GM21360 (cell line): ENCODE results near the gene PAQR5.
A peak's percentile ranks its signal among the peaks of the same experiment; 100 is the strongest.
"Not testable (repeated sequence)": the region's sequence is repeated elsewhere in the genome, so short reads cannot be mapped to it uniquely, and the experiment has no call there.

ENCODE experiments used
- ATAC-seq: cut with Tn5 transposase; IDR thresholded peaks from one replicate; pipeline ENCODE4 v1.9.1; 2021; ENCODE audit warnings: mild to moderate bottlenecking, moderate library complexity; ENCODE audit not compliant: unreplicated experiment

Gene PAQR5

GRCh38 chr15:69415381-69415780 lies 116.7 kb downstream of the PAQR5 start:
- no peak for ATAC-seq

DNA sequence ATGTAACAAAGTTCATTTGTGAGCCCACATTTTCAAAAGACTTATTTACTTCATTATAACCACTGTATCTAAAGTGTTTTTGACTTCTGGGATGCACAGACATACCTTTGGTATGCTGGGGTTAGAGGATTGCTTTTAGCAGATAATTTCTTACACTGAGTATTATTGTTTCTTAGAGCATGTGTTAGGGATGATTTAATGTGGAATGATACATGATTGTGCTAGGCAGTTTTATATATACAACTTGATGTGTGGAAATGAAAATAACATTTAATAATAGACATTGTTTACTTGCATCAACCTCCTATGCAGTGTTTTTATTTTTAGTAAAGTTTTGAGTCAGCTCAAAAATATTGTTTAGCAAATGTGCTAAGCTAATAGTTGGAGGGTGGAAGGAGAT lies 118.9 kb downstream of the PAQR5 start:
- ATAC-seq: no peak

DNA sequence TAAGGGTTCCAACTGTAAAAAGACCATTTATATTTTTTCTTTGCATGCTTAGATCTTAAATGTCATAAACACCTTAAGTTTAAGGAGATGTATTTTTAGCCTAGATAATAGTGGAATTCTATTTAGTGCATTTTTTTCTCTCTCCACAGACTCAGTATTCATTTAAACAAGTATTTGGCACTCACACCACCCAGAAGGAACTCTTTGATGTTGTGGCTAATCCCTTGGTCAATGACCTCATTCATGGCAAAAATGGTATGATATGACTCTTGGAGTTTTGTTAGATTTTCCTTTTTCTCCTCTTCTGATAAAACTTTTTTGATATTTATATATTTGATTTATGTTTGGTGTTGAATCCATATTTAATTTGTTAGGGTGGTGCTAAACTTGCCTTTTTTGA lies 122.8 kb downstream of the PAQR5 start:
- no peak for ATAC-seq

DNA sequence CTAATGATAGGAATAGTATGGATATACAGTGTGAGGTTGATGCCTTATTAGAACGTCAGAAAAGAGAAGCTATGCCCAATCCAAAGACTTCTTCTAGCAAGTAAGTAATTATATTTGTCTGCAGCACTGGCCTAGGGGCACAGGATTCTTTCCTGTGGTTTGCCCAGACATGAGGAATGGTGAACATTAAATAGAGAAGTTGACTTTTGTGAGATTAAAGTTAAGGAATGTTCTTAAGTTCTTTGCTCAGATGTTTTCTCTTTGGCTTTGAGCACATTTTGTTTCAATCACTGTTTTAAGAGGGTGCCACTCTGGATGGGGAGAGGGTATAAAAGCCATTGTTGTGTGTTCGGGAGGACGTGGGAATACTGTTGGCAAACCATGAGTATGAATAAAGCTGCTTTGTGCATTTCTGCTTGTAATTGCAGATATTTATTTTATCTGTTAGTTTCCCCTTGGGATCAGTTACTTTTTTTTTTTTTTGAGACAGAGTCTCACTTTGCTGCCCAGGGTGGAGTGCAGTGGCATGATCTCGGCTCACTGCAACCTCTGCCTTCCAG lies 123.7 kb downstream of the PAQR5 start:
- ATAC-seq: no peak

DNA sequence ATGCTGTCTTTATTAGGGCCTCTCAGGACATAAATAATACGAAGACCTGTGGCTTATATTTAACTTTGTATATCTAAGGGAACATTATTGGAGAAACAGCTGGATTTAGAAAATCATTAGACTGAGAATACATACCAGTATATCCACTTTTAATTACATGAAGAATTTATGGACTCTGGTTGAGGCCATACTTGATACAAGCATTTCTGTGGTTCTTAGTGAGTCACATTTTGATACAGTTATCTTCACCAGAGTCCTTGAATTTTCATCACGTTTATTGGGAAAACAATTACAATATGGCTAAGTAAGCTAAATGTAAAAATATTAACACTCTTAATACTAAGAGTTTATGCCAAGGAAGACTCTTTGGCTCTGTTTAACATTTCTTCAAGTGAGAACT lies 125.3 kb downstream of the PAQR5 start:
- ATAC-seq: no peak

DNA sequence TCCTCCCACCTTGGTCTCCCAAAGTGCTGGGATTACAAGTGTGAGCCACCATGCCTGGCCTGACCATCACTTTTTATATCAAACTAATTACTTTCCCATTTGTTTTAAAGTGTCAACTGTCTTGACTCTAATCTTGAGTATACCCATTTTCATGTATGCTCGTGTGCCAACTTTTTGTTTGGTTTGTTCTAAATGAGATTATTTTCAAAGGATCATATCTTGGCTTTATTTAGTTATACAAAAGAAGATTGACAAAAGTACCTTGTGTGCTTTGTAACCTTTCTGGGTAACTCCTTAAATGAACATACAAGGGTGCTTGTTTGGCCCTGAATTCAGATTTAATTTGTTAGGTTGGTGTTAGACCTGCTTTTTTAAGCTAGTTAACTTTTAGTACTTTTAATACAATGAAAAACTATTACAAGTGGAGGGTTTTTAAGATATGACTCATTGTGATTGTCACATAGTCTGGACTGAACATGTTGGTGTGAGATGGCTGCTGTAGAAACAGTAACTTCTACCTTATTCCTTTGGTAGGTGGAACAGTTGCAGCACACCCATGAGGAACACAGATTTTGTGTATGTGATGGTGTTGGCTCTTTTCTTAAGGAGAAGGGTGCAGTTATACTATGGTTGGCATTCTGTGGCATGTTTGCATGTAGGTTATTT lies 126.2 kb downstream of the PAQR5 start:
- no peak for ATAC-seq

GRCh38 chr15:69433831-69434230 lies 135.1 kb downstream of the PAQR5 start:
- no peak for ATAC-seq

- no peak for ATAC-seq
Measured at GRCh38 chr15:69434238-69434637, 135.5 kb downstream of the PAQR5 start.

- ATAC-seq: no peak
Measured at GRCh38 chr15:69434679-69435078, 136.0 kb downstream of the PAQR5 start.

GRCh38 chr15:69435985-69436384 lies 137.3 kb downstream of the PAQR5 start:
- no peak for ATAC-seq

GRCh38 chr15:69436951-69437350 lies 138.2 kb downstream of the PAQR5 start:
- ATAC-seq: no peak

- ATAC-seq: no peak
Measured at GRCh38 chr15:69439623-69440022, 140.9 kb downstream of the PAQR5 start.

GRCh38 chr15:69443032-69443611 lies 144.4 kb downstream of the PAQR5 start:
- ATAC-seq: no peak

GRCh38 chr15:69444686-69445085 lies 146.0 kb downstream of the PAQR5 start:
- no peak for ATAC-seq

DNA sequence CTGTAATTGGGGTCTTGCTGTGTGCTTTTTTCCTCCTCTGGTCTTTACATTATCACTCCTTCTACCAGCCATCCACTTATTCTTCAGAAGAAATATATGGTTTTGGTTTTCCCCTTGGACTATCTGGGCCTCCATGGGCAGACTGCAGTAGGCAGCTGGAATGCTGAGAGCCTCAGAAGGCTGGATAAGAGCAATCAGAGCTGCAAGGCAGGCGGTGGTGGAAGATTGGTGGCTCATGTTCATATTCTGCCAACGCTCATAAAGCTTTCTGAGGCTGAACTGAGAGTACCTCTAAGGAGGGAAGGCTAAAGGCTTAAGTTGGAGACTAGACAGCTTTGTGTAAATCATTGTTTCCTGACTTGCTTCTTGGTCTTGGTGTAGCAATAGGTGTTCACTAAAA lies 148.2 kb downstream of the PAQR5 start:
- ATAC-seq: no peak

DNA sequence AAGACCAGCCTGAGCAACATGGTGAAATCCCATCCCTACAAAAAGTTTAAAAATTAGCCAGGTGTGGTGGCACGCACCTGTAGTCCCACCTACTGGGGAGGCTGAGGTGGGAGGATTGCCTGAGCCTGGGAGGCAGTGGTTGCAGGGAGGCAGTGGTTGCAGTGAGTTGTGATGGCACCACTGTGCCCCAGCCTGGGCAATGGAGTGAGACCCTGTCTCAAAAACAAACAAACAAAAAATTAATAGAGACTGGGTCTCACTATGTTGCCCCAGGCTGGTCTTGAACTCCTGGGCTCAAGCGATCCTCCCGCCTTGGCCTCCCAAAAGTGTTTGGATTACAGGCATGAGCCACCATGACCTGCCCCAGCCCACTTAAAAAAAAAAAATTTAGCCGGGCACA lies 151.5 kb downstream of the PAQR5 start:
- ATAC-seq: not testable (repeated sequence)

- ATAC-seq: no peak
Measured at GRCh38 chr15:69450968-69451695, 152.4 kb downstream of the PAQR5 start.

- ATAC-seq: peak; percentile 33
Measured at GRCh38 chr15:69451951-69452691, 153.4 kb downstream of the PAQR5 start.

DNA sequence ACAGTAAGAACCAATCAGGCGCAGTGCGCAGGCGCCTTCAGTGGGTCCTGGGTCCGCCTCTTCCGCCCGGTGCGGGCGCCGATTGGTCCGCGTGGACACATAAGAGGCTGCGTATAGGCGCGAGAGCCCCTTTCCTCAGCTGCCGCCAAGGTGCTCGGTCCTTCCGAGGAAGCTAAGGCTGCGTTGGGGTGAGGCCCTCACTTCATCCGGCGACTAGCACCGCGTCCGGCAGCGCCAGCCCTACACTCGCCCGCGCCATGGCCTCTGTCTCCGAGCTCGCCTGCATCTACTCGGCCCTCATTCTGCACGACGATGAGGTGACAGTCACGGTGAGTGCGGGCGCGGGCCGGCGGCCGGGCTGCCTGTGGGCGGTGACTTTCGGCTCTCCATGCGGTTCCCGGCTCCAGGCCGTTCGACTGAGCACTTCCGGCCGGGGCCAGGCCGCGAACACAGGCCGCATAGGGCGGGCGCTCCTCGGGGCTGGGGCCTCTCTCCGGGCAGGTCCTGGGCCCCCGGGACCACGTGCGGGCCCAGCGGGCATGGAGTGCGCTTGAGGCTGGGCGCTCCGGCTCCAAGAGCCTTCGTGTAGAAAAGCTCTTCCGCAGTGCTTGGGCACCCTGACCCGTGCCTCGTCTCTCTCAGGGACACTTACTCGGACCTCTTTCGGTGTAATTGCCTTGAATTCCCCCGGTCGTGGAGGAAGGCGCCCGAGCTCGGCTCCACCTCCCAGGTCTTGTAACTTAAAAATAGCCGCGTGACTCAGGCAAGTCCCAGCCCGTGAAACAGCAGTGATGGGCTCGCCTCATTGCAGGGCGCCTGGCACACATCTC lies 154.2 kb downstream of the PAQR5 start, which contains the start of gene RPLP1:
RPLP1 (plus strand) TSS at position 127 of the 830 bp plus-strand sequence; CDS start at position 258, 131 bp downstream.
- peak; percentile 80 for ATAC-seq

- ATAC-seq: no peak
Measured at GRCh38 chr15:69454953-69455352, 156.2 kb downstream of the PAQR5 start.
